Endodermal cell (in vitro differentiated cells): ENCODE measurements around the gene ARL2BP. TPM values are rescaled to one million over a fixed set of nuclear protein-coding genes. Genes with fewer than 3 reads are reported as not detected.

Experiments
- DNase-seq: peaks from one replicate; pipeline ENCODE4 v3.0.0-alpha.2; 2017
- H3K27ac ChIP-seq: 2 replicates; pipeline ENCODE4 v1.5.1; 2013; ENCODE audit warnings: mild to moderate bottlenecking, low read depth, low read length, moderate library complexity
- H3K27me3 ChIP-seq: 2 replicates; pipeline ENCODE4 v1.6.1; 2013; ENCODE audit warnings: mild to moderate bottlenecking, low read length, moderate library complexity; ENCODE audit not compliant: insufficient read depth, control insufficient read depth, poor library complexity, severe bottlenecking
- H3K36me3 ChIP-seq: 2 replicates; pipeline ENCODE4 v1.7.0; 2013; ENCODE audit warnings: mild to moderate bottlenecking, low read length, moderate library complexity; ENCODE audit not compliant: control insufficient read depth, insufficient read depth
- H3K4me1 ChIP-seq: one replicate; pipeline ENCODE4 v1.7.0; 2013; ENCODE audit warnings: low read length; ENCODE audit not compliant: control insufficient read depth, insufficient read depth
- H3K4me3 ChIP-seq: 2 replicates; pipeline ENCODE4 v1.5.1; 2013; ENCODE audit warnings: mild to moderate bottlenecking, low read length, moderate library complexity
- H3K9ac ChIP-seq: 2 replicates; pipeline ENCODE4 v1.6.1; 2013; ENCODE audit warnings: mild to moderate bottlenecking, low read length, moderate library complexity; ENCODE audit not compliant: poor library complexity, severe bottlenecking; ENCODE audit errors: extremely low read depth
- H3K9me3 ChIP-seq: 2 replicates; pipeline ENCODE4 v1.6.1; 2013; ENCODE audit warnings: mild to moderate bottlenecking, low read length, moderate library complexity; ENCODE audit not compliant: control insufficient read depth
- H3K27ac Mint-ChIP-seq: 2 replicates; pipeline ENCODE4 v1.8.0; 2020; ENCODE audit warnings: mixed read lengths
- H3K27me3 Mint-ChIP-seq: 2 replicates; pipeline ENCODE4 v1.8.0; 2021; ENCODE audit warnings: mild to moderate bottlenecking, mixed read lengths; ENCODE audit not compliant: insufficient read depth
- H3K36me3 Mint-ChIP-seq: 2 replicates; pipeline ENCODE4 v1.8.0; 2020; ENCODE audit warnings: low read depth, mixed read lengths
- H3K4me1 Mint-ChIP-seq: 2 replicates; pipeline ENCODE4 v1.8.0; 2020; ENCODE audit warnings: mixed read lengths
- H3K4me3 Mint-ChIP-seq: 2 replicates; pipeline ENCODE4 v1.8.0; 2020; ENCODE audit warnings: mild to moderate bottlenecking, moderate library complexity, mixed read lengths
- H3K9me3 Mint-ChIP-seq: 2 replicates; pipeline ENCODE4 v1.8.0; 2020; ENCODE audit warnings: mild to moderate bottlenecking, mixed read lengths
- WGBS, 2 experiments: methylation state at CpG; one replicate each; pipeline versions ENCODE4 v1.1.5 to v1.1.7; 2013; ENCODE audit warnings: missing lambda C conversion rate in 2 of 2, mixed read lengths in 1 of 2; ENCODE audit not compliant: insufficient coverage in 1 of 2, insufficient read length in 1 of 2; 5-methylcytosine and 5-hydroxymethylcytosine counted together
- total RNA-seq, 2 donors: library from RNA; stranded (reverse); fragmentation: NEBNext Ultra II Directional in 1 of 2; extraction: Animal tissue kit (Norgen Biotek cat#: 25700) in 1 of 2; gene quantifications; 2 replicates in 1 of 2; 3 replicates in 1 of 2; pipeline ENCODE4 v1.2.1, GENCODE V29; 2021
- TF ChIP-seq, protein P1 (sequence below): fragments of 200-600 bp; sonication (generic); conservative IDR thresholded peaks from 2 replicates; pipeline ENCODE4 v1.5.0; 2021; ENCODE audit warnings: antibody characterized with exemption, mild to moderate bottlenecking

Gene ARL2BP
- total RNA-seq, 2 donors from 2014 or later = 22.6 to 31.3 TPM

DNA sequence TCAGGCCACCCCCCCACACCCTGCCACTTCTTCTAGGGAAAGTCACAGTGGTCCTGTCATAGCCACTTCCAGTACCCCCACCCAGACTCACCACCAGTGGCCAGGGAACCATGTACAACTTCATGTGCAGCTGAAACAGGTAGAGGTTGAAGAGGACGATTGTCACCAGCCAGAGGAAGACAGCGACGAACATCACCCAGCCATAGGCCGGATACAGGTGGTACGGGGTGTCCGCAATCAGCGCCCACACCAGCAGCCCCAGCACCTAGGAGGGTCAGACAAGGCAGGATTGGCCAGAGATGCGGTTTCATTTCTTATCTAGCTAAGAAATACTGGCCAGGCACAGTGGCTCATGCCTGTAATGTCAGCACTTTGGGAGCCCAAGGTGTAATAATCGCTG, 16.7 kb downstream of the ARL2BP start:
- Histone ChIP-seq H3K27me3 (no peaks in the 10 kb centered on the region), H3K9me3 (no peaks in the 10 kb centered on the region), H3K4me1 (peaks cover 15% of the 10 kb centered on the region), H3K36me3 (no peaks in the 10 kb centered on the region), H3K4me3 (no peak overlapping the region), H3K27ac (no peak overlapping the region), H3K9ac (no peak overlapping the region)
- DNase-seq = no peak
- Mint-ChIP-seq H3K4me1 (peaks cover 24% of the 10 kb centered on the region), H3K27ac (no peak overlapping the region), H3K36me3 (peaks cover 2% of the 10 kb centered on the region), H3K27me3 (no peaks in the 10 kb centered on the region), H3K9me3 (no peaks in the 10 kb centered on the region), H3K4me3 (no peak overlapping the region)
- TF ChIP-seq, protein P1, sequence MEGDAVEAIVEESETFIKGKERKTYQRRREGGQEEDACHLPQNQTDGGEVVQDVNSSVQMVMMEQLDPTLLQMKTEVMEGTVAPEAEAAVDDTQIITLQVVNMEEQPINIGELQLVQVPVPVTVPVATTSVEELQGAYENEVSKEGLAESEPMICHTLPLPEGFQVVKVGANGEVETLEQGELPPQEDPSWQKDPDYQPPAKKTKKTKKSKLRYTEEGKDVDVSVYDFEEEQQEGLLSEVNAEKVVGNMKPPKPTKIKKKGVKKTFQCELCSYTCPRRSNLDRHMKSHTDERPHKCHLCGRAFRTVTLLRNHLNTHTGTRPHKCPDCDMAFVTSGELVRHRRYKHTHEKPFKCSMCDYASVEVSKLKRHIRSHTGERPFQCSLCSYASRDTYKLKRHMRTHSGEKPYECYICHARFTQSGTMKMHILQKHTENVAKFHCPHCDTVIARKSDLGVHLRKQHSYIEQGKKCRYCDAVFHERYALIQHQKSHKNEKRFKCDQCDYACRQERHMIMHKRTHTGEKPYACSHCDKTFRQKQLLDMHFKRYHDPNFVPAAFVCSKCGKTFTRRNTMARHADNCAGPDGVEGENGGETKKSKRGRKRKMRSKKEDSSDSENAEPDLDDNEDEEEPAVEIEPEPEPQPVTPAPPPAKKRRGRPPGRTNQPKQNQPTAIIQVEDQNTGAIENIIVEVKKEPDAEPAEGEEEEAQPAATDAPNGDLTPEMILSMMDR = no peak
- 96 to 98% methylated on average over 8 to 9 of the region's 9 CpGs for WGBS, 2 experiments

DNA sequence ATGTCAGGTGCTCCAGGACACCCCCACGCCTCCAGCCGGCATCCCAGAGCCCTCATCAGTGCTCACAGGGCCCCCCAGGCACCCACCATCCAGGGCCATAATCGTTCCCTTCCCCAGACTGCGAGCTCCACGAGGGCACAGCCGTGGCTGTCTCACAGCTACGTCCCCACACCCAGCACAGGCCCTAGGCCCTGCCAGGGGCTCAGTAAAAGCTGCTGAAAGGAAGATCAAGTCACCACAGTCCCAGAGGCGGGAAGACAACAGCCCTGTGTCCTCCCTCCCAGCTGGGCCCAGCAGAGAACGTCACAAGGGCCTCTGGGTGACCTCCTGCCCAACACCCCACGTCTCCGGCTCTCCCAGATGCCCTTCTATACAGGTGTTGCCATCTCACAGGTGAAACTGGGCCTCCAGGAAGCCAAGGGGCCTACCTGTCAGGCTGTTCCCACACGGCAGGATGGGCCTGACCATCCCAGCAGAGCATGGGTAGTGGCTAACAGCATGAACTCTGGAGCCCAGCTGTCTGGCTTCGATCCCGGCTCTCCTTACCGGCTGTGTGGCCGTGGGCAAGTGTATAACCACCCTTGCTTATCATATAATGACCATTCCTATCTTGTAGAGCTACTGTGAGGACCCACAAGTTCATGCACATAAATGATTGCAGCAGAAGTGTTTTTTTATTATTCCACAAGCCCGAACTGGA, 17.9 kb downstream of the ARL2BP start:
- Histone ChIP-seq H3K4me3 (no peak overlapping the region), H3K4me1 (peaks cover 9% of the 10 kb centered on the region), H3K36me3 (no peaks in the 10 kb centered on the region), H3K9me3 (no peaks in the 10 kb centered on the region), H3K9ac (no peak overlapping the region), H3K27ac (no peak overlapping the region), H3K27me3 (no peaks in the 10 kb centered on the region)
- TF ChIP-seq, protein P1 = no peak
- H3K36me3 Mint-ChIP-seq = peaks cover 2% of the 10 kb centered on the region
- H3K9me3 Mint-ChIP-seq = no peaks in the 10 kb centered on the region
- no peak overlapping the region for H3K4me3 Mint-ChIP-seq
- WGBS, 2 experiments = 89 to 91% methylated on average over 14 to 17 of the region's 17 CpGs
- DNase-seq = no peak
- no peaks in the 10 kb centered on the region for H3K27me3 Mint-ChIP-seq
- H3K27ac Mint-ChIP-seq = peak overlapping the region; percentile 85
- peaks cover 15% of the 10 kb centered on the region for H3K4me1 Mint-ChIP-seq

DNA sequence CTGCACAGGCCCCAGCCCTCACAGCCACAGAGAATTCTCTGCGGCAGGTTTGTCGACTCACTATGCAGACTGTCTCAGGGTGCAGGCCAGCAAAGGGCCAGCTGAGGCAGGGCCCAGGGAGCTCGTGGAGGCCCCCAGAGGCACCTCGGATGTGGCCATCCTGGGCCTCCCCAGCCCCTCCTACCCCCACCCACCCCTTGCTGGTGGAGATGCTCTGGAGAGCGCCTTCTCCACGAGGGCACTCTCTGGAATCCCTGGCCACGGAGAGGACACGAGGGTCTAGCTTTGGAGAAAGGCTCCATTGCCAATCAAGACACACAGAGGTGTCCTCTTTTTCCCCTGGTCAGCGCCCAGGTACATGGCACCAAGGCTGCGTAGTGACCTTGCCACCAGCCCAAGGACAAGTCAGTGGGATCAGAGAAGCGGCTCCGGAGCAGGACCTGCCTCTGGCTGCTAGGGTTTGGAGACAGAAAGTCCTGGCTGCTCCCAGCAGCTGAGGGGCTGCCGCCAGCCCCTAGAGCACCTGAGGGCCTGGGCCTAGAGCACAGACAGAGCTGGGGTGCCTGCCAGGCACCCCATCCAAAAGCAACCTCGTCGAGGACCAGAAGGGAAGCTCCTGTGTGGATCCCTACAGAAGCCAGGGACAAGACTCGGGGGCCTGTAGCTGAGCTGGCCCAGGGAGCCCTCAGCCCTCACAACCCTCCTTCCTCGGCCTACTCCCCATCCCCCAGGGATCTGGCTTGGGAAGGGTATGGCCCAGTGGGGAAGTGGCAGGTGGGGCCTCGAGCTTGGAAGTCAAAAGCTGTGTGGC, 18.7 kb downstream of the ARL2BP start:
- 90 to 91% methylated on average over 10 to 18 of the region's 18 CpGs for WGBS, 2 experiments
- H3K4me1 Mint-ChIP-seq = peaks cover 14% of the 10 kb centered on the region
- no peaks in the 10 kb centered on the region for H3K9me3 ChIP-seq
- no peak overlapping the region for H3K4me3 ChIP-seq
- no peaks in the 10 kb centered on the region for H3K36me3 ChIP-seq
- peaks cover 13% of the 10 kb centered on the region for H3K4me1 ChIP-seq
- no peaks in the 10 kb centered on the region for H3K27me3 ChIP-seq
- H3K27me3 Mint-ChIP-seq = no peaks in the 10 kb centered on the region
- no peaks in the 10 kb centered on the region for H3K36me3 Mint-ChIP-seq
- no peaks in the 10 kb centered on the region for H3K9me3 Mint-ChIP-seq
- H3K9ac ChIP-seq = no peak overlapping the region
- TF ChIP-seq, protein P1 = no peak
- peak; percentile 38 for DNase-seq
- H3K4me3 Mint-ChIP-seq = no peak overlapping the region
- no peak overlapping the region for H3K27ac ChIP-seq
- H3K27ac Mint-ChIP-seq = no peak overlapping the region
